NCI-H1694 treated with DMSO at 0.1 percent for 48 hours (cell line): ENCODE data around the gene CREB3.
A peak's percentile ranks its signal among the peaks of the same experiment; 100 is the strongest.

Source experiments
- DNase-seq: peaks from one replicate; lab custom pipeline; 2025; lab: John Stamatoyannopoulos, UW

Gene CREB3

GRCh38 chr9:35749515-35750255, 17.2 kb downstream of the CREB3 start:
- DNase-seq: no peak

- DNase-seq: no peak
Measured at GRCh38 chr9:35750256-35750531, 17.7 kb downstream of the CREB3 start.

DNA sequence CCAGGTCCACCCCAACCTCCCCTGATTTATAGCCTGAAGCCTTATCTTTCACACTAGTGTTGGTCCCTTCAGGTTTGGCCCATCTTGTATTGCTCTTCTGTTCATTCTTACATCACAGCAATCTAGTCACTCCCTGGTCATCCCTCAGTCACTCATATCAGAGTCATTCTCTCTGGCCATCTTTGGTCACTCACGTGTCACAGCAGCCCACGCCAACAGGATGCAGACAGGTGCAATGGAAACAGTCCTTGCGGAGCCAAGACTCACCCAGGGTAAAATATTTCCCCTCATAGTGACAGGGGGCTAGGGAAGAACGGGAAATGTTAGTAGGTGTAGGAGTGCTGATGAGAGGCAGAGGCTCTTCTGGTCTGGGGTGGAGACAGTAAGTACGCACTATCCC, 21.0 kb downstream of the CREB3 start:
- no peak for DNase-seq

- no peak for DNase-seq
Measured at GRCh38 chr9:35754264-35754663, 21.8 kb downstream of the CREB3 start, which contains the start of gene MSMP. Gene MSMP, minus strand, starts transcription at chr9:35754276. Its CDS starts 147 bp downstream, at chr9:35754129.

- DNase-seq: no peak
Measured at GRCh38 chr9:35755071-35755470, 22.6 kb downstream of the CREB3 start.

DNA sequence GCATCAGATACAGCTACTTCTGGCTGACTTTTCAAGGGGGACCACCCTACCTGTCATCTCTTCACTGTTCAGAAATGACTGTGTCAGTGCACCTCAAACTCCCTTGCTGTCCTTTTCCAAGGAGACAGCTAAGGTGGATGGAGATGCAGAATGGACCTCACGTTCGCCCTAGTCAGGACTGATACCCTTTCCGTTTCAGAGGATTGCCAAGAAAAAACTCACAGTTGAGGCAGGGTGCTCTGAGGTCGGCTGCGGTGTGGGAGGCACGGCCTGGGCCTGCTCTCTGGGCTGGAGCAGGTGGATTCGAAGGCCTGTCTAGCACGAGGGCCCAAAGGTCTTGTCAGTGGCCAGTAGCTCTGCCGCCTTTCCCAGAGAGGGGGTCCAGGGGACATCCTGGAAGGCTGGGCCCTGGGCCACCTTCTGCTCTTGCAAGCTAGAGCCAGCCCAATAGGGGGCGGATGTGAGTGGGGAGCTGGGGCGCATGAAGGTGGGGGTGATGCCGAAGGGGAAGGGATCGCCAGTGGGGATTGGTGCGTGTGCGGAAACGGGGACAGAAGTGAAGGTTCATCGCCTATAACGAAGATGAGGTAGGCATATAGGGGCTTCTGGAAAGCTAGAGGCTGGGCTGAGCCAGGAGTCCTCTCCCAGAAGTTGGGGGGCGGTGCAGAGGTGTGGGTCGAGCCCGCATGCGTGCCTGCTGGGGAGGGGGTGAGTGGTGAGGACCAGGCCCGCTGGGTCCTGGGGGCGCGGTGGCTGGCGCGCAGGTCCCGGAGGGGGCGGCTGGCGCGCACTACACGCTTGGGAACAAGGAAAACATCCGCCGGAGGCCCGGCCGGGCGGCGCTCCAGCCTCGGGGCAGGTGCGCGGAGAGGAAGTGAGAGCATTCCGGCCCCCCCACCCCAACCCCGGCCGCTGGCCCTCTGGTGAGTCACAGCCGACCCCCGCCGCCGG, 24.1 kb downstream of the CREB3 start:
- DNase-seq: no peak

DNA sequence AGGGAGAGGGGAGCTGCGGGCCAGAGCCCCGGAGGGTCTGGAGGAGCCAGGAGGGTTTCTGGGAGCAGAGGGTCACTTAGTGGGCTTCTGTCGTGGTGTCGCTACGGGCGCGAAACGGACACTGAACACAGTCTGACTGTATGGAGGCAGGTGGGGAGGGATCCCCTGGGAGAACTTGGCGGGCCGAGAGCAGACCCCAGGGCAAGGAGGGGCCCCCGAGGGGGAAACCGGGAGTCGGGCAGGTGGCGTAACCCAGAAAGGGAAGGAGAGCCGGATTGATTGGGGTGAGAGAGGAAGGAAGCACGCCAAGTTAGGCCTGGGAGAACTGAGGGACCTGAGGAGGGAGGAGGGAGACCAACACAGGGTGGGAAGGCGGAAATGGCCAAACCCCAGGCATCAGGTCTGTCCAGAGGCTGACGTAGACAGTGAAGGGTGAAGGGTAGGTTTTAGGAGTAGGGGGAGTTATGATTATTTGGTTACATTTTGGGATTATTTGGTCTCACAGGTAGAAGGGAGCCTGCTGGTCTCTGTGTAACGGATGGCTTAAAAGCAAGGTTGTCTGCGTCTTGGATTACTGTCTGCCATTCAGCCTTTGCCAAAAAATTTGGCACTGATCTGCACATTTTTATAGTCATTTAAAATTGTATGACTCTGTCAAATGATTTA, 24.9 kb downstream of the CREB3 start:
- no peak for DNase-seq

DNA sequence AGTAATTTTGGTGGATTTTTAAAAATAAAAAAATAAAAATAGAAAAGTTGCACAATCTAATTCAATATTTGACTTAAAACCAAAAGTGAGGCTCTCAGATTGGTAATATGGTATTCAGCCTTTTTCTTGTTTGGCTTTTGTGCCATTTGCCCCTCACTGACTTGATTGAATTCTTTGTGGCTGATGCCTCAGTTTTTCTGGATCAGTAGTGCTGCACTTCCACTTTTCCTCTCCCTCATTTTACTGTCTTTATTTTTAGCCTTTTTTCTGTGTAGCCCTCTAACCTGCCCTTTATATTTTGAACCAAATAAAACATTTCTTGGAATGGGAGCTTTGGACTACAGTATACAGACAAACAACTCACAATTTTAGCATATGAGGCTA, 25.4 kb downstream of the CREB3 start:
- DNase-seq: no peak

DNA sequence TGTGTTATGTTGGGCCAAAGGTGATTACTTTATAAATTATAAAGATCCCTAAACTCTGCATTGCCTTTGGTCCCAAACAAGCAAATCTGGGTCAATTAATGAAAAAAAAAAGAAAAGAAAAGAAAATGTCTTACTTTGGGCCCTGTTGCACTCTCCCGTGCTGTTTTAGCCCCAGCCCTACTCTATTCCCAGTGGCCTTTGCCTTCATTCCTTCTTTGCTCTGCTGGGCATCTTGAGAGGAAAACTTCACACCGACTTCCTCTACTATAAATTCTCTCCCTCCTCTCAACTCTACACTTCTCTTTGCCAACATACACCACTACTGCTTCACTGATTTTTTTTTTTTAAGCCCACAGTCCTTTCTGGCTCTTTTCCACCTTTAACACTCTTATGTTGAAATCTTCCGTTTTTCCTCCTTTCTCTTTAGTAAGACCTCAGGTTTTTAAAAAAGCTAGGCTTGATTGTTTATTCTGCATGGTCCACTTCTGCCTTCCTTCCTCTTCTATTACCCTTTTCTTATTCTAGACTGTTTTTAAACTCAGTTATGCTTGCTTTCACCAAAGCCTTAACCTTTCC, 26.1 kb downstream of the CREB3 start:
- DNase-seq: no peak

DNA sequence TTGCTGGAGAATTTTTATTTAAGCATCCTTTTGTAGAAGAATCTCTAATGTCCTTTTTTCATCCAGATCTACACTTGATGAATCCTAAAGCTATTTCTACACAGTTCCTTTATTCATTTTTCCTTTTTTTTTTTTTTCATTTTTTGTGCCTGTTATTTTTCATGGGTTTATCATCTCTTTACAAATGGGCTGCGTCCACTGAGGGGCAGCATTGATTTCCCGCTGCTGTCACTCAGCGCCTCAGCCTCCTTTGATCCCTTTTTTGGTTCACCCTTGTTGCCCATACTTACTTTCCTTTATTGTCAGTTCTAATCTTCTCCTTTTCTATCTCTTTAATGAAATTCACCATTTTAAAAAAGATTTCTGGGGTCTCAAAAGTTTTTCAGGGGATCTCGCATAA, 27.3 kb downstream of the CREB3 start:
- no peak for DNase-seq

GRCh38 chr9:35760651-35761050, 28.2 kb downstream of the CREB3 start:
- no peak for DNase-seq

- no peak for DNase-seq
Measured at GRCh38 chr9:35763181-35763580, 30.7 kb downstream of the CREB3 start.

GRCh38 chr9:35763803-35764202, 31.3 kb downstream of the CREB3 start:
- no peak for DNase-seq

DNA sequence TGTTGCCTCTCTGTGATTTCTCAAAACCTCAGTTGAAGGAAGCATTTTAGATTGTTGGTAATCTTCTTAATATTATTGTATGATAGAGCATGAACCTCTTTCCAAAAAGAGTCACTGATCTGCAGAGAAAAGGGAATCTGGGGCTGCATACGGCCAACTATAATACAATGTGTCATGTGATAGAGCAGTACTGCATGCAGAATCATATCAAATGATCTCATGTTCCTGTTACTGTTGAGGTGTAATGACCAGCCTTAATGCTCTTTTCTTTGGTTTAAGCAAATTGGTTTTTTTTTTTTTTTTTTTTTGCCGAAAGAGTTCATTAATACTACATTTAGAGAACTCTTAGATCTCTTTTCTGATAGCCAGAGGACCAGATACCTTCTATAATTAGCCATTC, 34.5 kb downstream of the CREB3 start:
- DNase-seq: no peak

DNA sequence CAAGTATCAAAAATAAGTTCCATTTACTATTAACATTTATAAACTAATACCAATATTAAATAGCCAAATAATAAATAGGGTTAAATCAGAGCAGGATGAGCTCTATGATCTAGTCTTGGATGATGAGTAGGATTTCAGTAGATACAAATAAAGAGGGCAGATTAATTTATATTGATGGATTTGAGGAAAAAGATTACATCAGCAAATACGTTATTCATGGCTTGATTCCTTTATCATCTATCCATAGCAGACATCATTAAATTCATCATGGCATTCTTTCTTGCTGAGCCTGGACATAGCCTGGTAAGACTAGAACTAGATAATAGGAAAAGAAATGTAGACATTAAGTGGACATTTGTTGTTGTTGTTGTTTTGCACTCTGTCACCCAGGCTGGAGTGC, 35.0 kb downstream of the CREB3 start:
- DNase-seq: no peak

- DNase-seq: no peak
Measured at GRCh38 chr9:35769763-35770162, 37.3 kb downstream of the CREB3 start.

DNA sequence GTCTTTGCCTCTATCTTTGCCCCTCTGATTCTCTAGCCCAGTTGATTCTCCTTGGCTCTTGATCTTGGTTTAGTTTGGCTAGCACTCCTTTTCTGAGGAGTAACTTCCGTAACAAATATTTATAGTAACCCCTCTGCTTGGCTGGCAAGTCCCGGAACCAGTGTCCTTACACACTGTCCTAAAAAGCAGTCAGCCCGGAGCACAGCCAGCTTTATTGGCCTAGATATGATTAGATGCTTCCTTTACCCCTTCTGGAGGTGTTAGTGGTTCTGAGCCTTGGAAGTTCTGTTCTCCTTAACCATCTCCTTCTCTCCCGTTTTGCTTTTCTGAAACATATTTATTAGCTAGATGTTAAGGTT, 38.6 kb downstream of the CREB3 start:
- DNase-seq: no peak

- DNase-seq: peak; percentile 28
Measured at GRCh38 chr9:35771534-35771933, 39.1 kb downstream of the CREB3 start.

GRCh38 chr9:35771943-35772342, 39.5 kb downstream of the CREB3 start:
- DNase-seq: no peak

GRCh38 chr9:35774907-35775635, 42.6 kb downstream of the CREB3 start:
- DNase-seq: no peak

- no peak for DNase-seq
Measured at GRCh38 chr9:35776018-35776417, 43.6 kb downstream of the CREB3 start.

GRCh38 chr9:35778496-35778895, 46.0 kb downstream of the CREB3 start:
- DNase-seq: no peak
